C4-2B (cell line): ENCODE measurements around the gene NRXN3.
A peak's percentile ranks its signal among the peaks of the same experiment; 100 is the strongest.

Source experiments
- H3K27ac ChIP-seq: fragments of 450-650 bp; 2 replicates; pipeline ENCODE4 v1.5.1; 2017
- ZFX ChIP-seq: fragments of 450-650 bp; IDR thresholded peaks from 2 replicates; pipeline ENCODE4 v1.6.1; 2017
- TF ChIP-seq, protein P1 (sequence below): fragments of 450-650 bp; conservative IDR thresholded peaks from 2 replicates; pipeline ENCODE4 v1.5.1; 2017; ENCODE audit warnings: mild to moderate bottlenecking

NRXN3 gene

DNA sequence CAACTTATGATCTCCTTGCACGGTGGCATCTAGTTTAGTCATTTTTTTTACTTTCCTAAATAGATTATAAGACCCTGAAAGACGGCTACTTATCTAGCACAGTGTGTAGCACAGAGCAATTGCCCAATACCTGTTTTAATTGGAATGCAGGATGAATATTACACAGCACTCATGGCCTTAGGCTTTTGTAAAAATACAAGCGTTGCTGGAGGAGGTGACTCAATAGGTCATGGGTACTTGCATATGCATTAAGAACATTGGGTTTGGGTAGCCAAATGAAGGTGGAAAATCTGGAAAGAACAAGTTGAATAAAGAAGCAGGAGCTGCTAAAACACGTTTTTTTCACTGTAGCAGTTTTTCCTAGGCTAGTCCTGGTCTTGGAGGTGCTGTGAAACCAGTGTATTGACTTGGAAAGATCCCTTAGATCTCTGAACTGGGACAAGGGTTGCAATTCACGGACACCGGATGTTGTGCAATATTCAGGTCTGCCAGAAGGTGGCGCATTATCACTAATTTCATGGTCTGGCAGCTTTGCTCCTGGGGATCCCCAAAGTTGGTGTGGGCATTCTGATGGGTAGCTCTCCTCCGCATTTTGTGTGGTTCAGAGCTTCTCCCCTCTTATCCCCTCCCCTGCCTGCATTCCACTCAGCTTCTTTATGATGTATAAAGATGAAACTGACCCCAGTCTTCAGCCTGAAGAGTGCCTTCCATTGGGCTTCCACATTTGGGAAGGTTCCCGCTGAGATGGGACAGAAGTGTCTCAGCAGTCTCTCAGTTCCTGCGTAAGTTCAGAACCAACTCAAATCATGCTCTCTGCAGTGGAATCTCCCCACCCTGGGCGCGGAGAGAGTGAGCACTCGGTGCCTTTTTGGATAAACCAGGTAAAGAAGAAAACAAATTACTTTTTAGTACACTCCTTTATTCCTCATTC, 278.3 kb downstream of the NRXN3 start:
- TF ChIP-seq ZFX: no peak
- TF ChIP-seq, protein P1, sequence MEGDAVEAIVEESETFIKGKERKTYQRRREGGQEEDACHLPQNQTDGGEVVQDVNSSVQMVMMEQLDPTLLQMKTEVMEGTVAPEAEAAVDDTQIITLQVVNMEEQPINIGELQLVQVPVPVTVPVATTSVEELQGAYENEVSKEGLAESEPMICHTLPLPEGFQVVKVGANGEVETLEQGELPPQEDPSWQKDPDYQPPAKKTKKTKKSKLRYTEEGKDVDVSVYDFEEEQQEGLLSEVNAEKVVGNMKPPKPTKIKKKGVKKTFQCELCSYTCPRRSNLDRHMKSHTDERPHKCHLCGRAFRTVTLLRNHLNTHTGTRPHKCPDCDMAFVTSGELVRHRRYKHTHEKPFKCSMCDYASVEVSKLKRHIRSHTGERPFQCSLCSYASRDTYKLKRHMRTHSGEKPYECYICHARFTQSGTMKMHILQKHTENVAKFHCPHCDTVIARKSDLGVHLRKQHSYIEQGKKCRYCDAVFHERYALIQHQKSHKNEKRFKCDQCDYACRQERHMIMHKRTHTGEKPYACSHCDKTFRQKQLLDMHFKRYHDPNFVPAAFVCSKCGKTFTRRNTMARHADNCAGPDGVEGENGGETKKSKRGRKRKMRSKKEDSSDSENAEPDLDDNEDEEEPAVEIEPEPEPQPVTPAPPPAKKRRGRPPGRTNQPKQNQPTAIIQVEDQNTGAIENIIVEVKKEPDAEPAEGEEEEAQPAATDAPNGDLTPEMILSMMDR: peak; percentile 83
- no peak overlapping the region for H3K27ac ChIP-seq

DNA sequence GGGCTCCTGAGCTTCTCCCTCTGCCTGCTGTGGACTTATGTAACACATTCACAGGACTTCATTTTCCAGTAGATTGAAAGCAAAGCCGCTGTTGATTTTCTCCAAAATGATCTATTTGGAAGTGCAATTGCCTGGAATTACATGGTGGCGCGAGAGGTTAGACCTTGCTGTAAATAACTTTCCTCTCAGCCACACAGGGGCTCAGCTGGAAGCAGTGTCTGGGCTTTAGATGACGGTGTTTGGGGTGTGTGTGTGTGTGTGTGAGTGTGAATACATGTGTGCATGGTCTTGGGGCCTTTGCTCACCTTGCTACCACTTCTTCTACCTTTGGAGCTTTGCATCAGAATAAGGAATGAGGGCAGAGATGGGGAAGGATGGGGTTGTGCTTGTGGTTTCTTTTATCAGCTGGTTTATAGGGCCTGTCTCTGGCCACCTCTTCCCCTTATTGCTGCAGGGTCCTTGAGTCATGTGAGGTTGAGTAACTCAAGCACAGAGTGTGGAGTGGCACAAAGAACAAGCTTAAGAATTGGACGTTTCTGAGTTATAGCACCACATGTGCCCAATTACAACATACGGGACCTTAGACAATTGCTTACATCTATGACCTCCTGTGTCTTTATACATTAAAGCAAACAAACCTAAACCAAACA, 280.6 kb downstream of the NRXN3 start:
- no peak overlapping the region for H3K27ac ChIP-seq
- TF ChIP-seq, protein P1: no peak
- no peak for TF ChIP-seq ZFX

GRCh38 chr14:78451319-78451695, 281.1 kb downstream of the NRXN3 start:
- TF ChIP-seq, protein P1: no peak
- no peak for TF ChIP-seq ZFX

DNA sequence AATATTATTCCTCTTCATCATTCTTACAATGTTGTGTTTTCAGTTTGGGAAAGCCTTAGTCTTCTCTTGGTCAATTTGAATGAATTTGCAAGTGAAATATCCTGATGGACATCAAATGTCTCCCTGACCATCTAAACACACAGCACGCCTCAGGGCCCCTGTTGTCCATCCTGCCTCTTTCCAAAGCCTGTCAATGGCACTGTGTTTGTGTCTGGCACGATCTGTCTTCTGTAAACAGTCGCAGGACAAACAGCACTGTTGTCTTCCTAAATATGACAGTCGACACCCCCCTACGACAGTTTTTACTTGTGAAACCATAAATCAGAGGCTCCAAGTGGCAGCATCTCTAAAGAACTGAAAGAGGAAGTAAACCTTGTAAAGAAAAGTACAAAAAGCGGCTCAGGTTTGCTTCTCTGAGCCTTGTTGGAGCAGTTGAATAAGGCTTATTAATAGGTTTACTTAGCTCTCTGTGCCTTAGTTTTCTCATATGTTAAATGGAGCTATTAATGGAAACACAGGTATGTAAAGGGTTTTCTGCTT, 285.8 kb downstream of the NRXN3 start:
- H3K27ac ChIP-seq: no peak overlapping the region
- TF ChIP-seq, protein P1: no peak
- no peak for TF ChIP-seq ZFX

More at GRCh38 chr14:78451319-78451695, 281.1 kb downstream of the NRXN3 start:
- no peak overlapping the region for H3K27ac ChIP-seq

DNA sequence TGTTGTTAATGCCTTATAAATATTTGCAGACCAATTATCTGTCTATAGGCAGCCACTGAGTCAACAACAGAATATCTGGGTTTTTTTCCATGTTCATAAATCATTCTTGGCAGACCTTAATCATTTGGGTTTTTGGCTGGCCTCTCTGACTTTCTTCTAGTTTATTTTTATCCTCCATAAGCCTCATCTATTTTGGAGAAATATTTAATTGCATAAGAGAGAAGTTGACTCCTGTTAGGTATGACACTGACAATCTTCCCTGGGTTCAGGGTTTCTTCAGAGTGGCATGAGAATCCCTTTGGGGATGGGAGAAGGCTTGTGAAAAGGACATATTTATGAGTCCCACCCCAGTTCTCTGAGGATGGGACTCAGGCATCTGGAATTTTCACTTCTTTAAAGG, 299.8 kb downstream of the NRXN3 start:
- H3K27ac ChIP-seq: no peak overlapping the region
- TF ChIP-seq ZFX: no peak
- TF ChIP-seq, protein P1: no peak

DNA sequence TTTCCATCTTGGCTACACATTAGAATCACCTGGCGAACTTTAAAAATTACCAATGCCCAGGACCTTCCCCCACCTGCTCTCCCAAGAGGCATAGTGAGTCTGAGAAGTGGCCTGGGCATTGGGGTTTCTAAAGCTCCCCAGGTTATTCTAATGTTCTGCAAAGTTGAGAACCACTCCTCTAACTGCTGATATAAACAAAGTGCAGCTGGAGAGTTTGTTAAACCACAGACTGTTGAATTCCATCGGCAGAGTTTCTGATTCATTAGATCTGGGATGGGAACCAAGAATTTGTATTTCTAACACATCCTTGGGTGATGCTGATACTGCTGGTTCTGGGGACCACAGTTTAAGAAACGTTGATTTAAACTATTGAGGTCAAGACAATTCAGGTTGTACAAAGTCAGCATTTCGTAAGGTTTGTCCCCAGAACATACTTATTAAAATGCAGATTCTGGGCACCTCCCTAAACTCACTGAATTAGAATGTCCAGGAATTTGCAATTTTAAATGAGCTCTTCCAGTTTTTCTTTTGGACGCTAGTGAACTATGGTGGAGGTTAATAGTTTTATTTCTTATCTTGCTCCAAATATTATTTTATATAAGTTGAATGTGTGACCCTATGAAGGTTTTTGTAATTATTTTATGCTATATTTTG, 309.1 kb downstream of the NRXN3 start:
- TF ChIP-seq ZFX: no peak
- TF ChIP-seq, protein P1: no peak
- no peak overlapping the region for H3K27ac ChIP-seq
